Activated T-cell treated with anti-CD3 and anti-CD28 coated beads for 1 hour (primary cell): ENCODE data around the gene SPATA31C2.
A peak's percentile ranks its signal among the peaks of the same experiment; 100 is the strongest.
"Not testable (repeated sequence)": the region's sequence is repeated elsewhere in the genome, so short reads cannot be mapped to it uniquely, and the experiment has no call there.

Experiments used
- DNase-seq: peaks from one replicate; pipeline ENCODE4 v3.0.0-alpha.2; 2020; ENCODE audit warnings: low read depth

SPATA31C2 gene

GRCh38 chr9:88138375-88138774, at the start of gene SPATA31C2:
TSS of gene SPATA31C2 (minus strand) at chr9:88138475. CDS start at chr9:88138446, 29 bp downstream.
- DNase-seq, result not testable (repeated sequence)

GRCh38 chr9:88187631-88188030, 49.4 kb upstream of the SPATA31C2 start:
- DNase-seq, result no peak

GRCh38 chr9:88186495-88187110, 48.3 kb upstream of the SPATA31C2 start:
- DNase-seq, result no peak

GRCh38 chr9:88184976-88185375, 46.7 kb upstream of the SPATA31C2 start:
- no peak for DNase-seq

GRCh38 chr9:88183798-88184495, 45.7 kb upstream of the SPATA31C2 start:
- DNase-seq, result no peak

- no peak for DNase-seq
Observed at GRCh38 chr9:88182501-88182900, 44.2 kb upstream of the SPATA31C2 start.

- DNase-seq, result no peak
Observed at GRCh38 chr9:88180081-88180765, 41.9 kb upstream of the SPATA31C2 start.

- no peak for DNase-seq
Observed at GRCh38 chr9:88179062-88179521, 40.8 kb upstream of the SPATA31C2 start.

- no peak for DNase-seq
Observed at GRCh38 chr9:88178641-88179040, 40.4 kb upstream of the SPATA31C2 start.

GRCh38 chr9:88177371-88177770, 39.1 kb upstream of the SPATA31C2 start:
- no peak for DNase-seq

GRCh38 chr9:88174324-88174723, 36.0 kb upstream of the SPATA31C2 start:
- DNase-seq, result no peak

- peak; percentile 39 for DNase-seq
Observed at GRCh38 chr9:88173378-88173999, 35.2 kb upstream of the SPATA31C2 start.

- no peak for DNase-seq
Observed at GRCh38 chr9:88169700-88170099, 31.4 kb upstream of the SPATA31C2 start.

- DNase-seq, result no peak
Observed at GRCh38 chr9:88168564-88168963, 30.3 kb upstream of the SPATA31C2 start.

- no peak for DNase-seq
Observed at GRCh38 chr9:88166660-88167059, 28.4 kb upstream of the SPATA31C2 start.

- DNase-seq, result no peak
Observed at GRCh38 chr9:88164850-88165249, 26.6 kb upstream of the SPATA31C2 start.

- DNase-seq, result no peak
Observed at GRCh38 chr9:88161144-88161543, 22.9 kb upstream of the SPATA31C2 start.

GRCh38 chr9:88143957-88144625, 5.8 kb upstream of the SPATA31C2 start:
- no peak for DNase-seq

- no peak for DNase-seq
Observed at GRCh38 chr9:88143179-88143578, 4.9 kb upstream of the SPATA31C2 start.

GRCh38 chr9:88133552-88133951, 4.7 kb downstream of the SPATA31C2 start:
- DNase-seq, result not testable (repeated sequence)

GRCh38 chr9:88129556-88129955, 8.7 kb downstream of the SPATA31C2 start:
- DNase-seq, result not testable (repeated sequence)

GRCh38 chr9:88127700-88128300, 10.5 kb downstream of the SPATA31C2 start:
- DNase-seq, result not testable (repeated sequence)
